GM23338 (cell line): ENCODE measurements around the gene EML4. TPM values are rescaled to one million over a fixed set of nuclear protein-coding genes. Genes with fewer than 3 reads are reported as not detected.

Source experiments
- ATAC-seq: fragments of 200-7000 bp; cut with Tn5 transposase; 3 replicates; pipeline ENCODE4 v1.9.1; 2020
- DNase-seq: peaks from one replicate; pipeline ENCODE4 v3.0.0-alpha.2; 2015; ENCODE audit warnings: low spot score
- H2AFZ ChIP-seq: fragments of 200-600 bp; sonication (generic); 2 replicates; pipeline ENCODE4 v1.8.0; 2016; ENCODE audit warnings: antibody characterized with exemption, mild to moderate bottlenecking, moderate library complexity
- H3F3A ChIP-seq: fragments of 200-600 bp; sonication (generic); replicated peaks from 2 replicates; pipeline ENCODE4 v1.8.0; 2017; ENCODE audit warnings: antibody characterized with exemption, mixed run types, low read depth
- H3K27ac ChIP-seq: fragments of 200-600 bp; sonication (generic); 2 replicates; pipeline ENCODE4 v1.6.1; 2016; ENCODE audit warnings: low read depth
- H3K27me3 ChIP-seq: fragments of 200-600 bp; sonication (generic); 2 replicates; pipeline ENCODE4 v1.8.0; 2016; ENCODE audit warnings: mild to moderate bottlenecking, mixed run types, moderate library complexity; ENCODE audit not compliant: insufficient read depth
- H3K36me3 ChIP-seq: fragments of 200-600 bp; sonication (generic); 2 replicates; pipeline ENCODE4 v1.8.0; 2016; ENCODE audit warnings: mild to moderate bottlenecking; ENCODE audit not compliant: insufficient read depth
- H3K4me1 ChIP-seq: fragments of 200-600 bp; sonication (generic); 2 replicates; pipeline ENCODE4 v1.8.0; 2016; ENCODE audit warnings: mild to moderate bottlenecking, moderate library complexity; ENCODE audit not compliant: insufficient read depth
- H3K4me2 ChIP-seq: fragments of 200-600 bp; sonication (generic); 2 replicates; pipeline ENCODE4 v1.7.1; 2017; ENCODE audit warnings: mixed run types
- H3K4me3 ChIP-seq: fragments of 200-600 bp; sonication (generic); 2 replicates; pipeline ENCODE4 v1.6.1; 2016; ENCODE audit warnings: mixed run types
- H3K79me2 ChIP-seq: fragments of 200-600 bp; sonication (generic); replicated peaks from 2 replicates; pipeline ENCODE4 v1.8.0; 2017; ENCODE audit warnings: mild to moderate bottlenecking; ENCODE audit not compliant: insufficient read depth
- H3K9me2 ChIP-seq: fragments of 200-600 bp; sonication (generic); 2 replicates; pipeline ENCODE4 v1.8.0; 2017; ENCODE audit not compliant: insufficient read depth
- H4K20me1 ChIP-seq: fragments of 200-600 bp; sonication (generic); replicated peaks from 2 replicates; pipeline ENCODE4 v1.8.0; 2017; ENCODE audit warnings: mild to moderate bottlenecking; ENCODE audit not compliant: insufficient read depth
- H3K27ac Mint-ChIP-seq: 2 replicates; pipeline ENCODE4 v1.8.0; 2020; ENCODE audit warnings: inconsistent platforms, mild to moderate bottlenecking, moderate library complexity, mixed read lengths
- H3K27me3 Mint-ChIP-seq: 3 replicates; pipeline ENCODE4 v1.8.0; 2022; ENCODE audit warnings: low read depth, mild to moderate bottlenecking, moderate library complexity, mixed read lengths, inconsistent platforms; ENCODE audit not compliant: insufficient read depth, poor library complexity
- H3K36me3 Mint-ChIP-seq: 3 replicates; pipeline ENCODE4 v1.8.0; 2021; ENCODE audit warnings: low read depth, mild to moderate bottlenecking, inconsistent platforms, moderate library complexity, mixed read lengths
- H3K4me1 Mint-ChIP-seq: 3 replicates; pipeline ENCODE4 v1.8.0; 2020; ENCODE audit warnings: mild to moderate bottlenecking, inconsistent platforms, mixed read lengths
- H3K4me3 Mint-ChIP-seq: 3 replicates; pipeline ENCODE4 v1.8.0; 2021; ENCODE audit warnings: moderate library complexity, mild to moderate bottlenecking, inconsistent platforms, mixed read lengths
- H3K9me3 Mint-ChIP-seq: 3 replicates; pipeline ENCODE4 v1.8.0; 2020; ENCODE audit warnings: moderate library complexity, mild to moderate bottlenecking, inconsistent platforms, mixed read lengths
- CREB1 ChIP-seq: fragments of 250-450 bp; sonication (Bioruptor Pico); IDR thresholded peaks from 2 replicates; pipeline ENCODE4 v1.5.0; 2020; ENCODE audit warnings: low read depth, mild to moderate bottlenecking, moderate library complexity
- JUNB ChIP-seq: IDR thresholded peaks from one replicate; pipeline ENCODE4 v1.6.1; 2016; ENCODE audit warnings: antibody characterized with exemption; ENCODE audit not compliant: unreplicated experiment
- NANOG ChIP-seq: IDR thresholded peaks from 2 replicates; pipeline ENCODE4 v1.6.1; 2016; ENCODE audit warnings: antibody characterized with exemption, borderline replicate concordance
- POLR2AphosphoS5 ChIP-seq: IDR thresholded peaks from 2 replicates; pipeline ENCODE4 v1.6.1; 2016; ENCODE audit warnings: antibody characterized with exemption, low read depth
- STAT1 ChIP-seq: IDR thresholded peaks from one replicate; pipeline ENCODE4 v1.6.1; 2016; ENCODE audit warnings: antibody characterized with exemption; ENCODE audit not compliant: unreplicated experiment
- ZNF114 ChIP-seq: fragments of 250-450 bp; sonication (Bioruptor Pico); IDR thresholded peaks from 2 replicates; pipeline ENCODE4 v1.5.0; 2020; ENCODE audit warnings: mild to moderate bottlenecking, moderate library complexity
- ZNF331 ChIP-seq: fragments of 250-450 bp; sonication (Bioruptor Pico); IDR thresholded peaks from 2 replicates; pipeline ENCODE4 v1.5.0; 2020; ENCODE audit warnings: low read depth, mild to moderate bottlenecking, moderate library complexity
- polyA plus RNA-seq: library from polyadenylated mRNA; unstranded; fragments of >200 nt; fragmentation: Nextera tagmentation; extraction: Ambion mirVana; gene quantifications from 2 replicates; pipeline ENCODE4 v1.2.1, GENCODE V29; 2016
- total RNA-seq: library from RNA; depleted of rRNA; stranded (reverse); fragments of >200 nt; shearing (Covaris generic); gene quantifications from 2 replicates; pipeline ENCODE4 v1.2.3, GENCODE V29; 2014
- TF ChIP-seq, protein P1 (sequence below): IDR thresholded peaks from 2 replicates; pipeline ENCODE4 v1.6.1; 2016; ENCODE audit warnings: antibody characterized with exemption
- TF ChIP-seq, protein P2 (sequence below): fragments of 250-450 bp; sonication (Bioruptor Pico); IDR thresholded peaks from 2 replicates; pipeline ENCODE4 v1.5.0; 2020; ENCODE audit warnings: mild to moderate bottlenecking, moderate library complexity
- TF ChIP-seq, protein P3 (sequence below): IDR thresholded peaks from one replicate; pipeline ENCODE4 v1.6.1; 2018; ENCODE audit warnings: antibody characterized with exemption; ENCODE audit not compliant: unreplicated experiment

The EML4 gene
- total and polyA plus RNA-seq, 2 experiments from 2014 or later, result 65.3 to 115 TPM

DNA sequence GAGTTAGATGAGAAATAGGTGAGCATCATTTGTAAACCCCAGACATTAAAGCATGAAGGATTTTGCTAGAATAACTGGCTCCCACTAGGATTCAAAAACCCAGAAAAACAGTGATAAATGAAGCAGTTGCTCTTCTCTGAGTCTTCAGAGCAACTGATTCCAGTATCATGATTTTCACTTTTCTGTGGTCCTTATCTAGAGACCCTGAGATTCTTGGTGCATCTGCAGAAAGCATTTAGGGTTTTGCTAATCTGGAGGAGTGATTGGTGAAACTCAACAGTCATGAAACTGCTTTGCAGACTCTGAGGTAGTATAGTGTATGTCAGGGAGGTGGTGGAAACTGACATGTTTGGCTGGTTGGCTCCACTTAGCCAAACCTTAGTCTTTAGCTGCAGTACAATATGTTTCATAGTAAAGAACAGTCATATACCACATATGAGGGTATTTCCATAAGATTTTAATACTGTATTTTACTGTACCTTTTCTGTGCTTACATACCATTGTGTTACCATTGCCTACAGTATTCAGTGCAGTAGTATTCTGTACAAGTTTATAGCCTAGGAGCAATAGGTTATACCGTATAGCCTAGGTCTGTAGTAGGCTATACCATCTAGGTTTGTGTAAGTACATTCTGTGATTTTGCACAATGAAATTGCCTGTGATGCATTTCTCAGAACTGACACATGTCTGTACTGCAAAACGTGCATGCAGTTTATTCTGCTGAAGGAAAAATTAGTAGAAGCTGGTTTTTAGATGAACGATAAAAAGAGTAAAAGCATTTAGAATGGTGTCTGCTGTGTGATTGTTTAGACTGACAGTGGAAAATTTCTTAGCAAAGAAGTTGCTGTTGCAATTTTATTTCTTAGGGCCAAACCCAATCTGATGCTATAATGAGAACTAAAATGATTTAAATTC lies 23.8 kb downstream of the EML4 start:
- Histone ChIP-seq H3K27me3 (no peaks in the 10 kb centered on the region), H3K27ac (no peak overlapping the region), H3K36me3 (no peaks in the 10 kb centered on the region), H3F3A (no peaks in the 10 kb centered on the region), H2AFZ (no peak overlapping the region), H4K20me1 (peaks cover 17% of the 10 kb centered on the region), H3K79me2 (peaks cover 95% of the 10 kb centered on the region), H3K9me2 (no peaks in the 10 kb centered on the region), H3K4me1 (peaks cover 13% of the 10 kb centered on the region; the same call in 1 of the 2 replicates), H3K4me2 (no peak overlapping the region), H3K4me3 (no peak overlapping the region)
- no peaks in the 10 kb centered on the region for H3K27me3 Mint-ChIP-seq
- H3K9me3 Mint-ChIP-seq, result no peaks in the 10 kb centered on the region
- TF ChIP-seq POLR2AphosphoS5, result no peak
- TF ChIP-seq, protein P1, sequence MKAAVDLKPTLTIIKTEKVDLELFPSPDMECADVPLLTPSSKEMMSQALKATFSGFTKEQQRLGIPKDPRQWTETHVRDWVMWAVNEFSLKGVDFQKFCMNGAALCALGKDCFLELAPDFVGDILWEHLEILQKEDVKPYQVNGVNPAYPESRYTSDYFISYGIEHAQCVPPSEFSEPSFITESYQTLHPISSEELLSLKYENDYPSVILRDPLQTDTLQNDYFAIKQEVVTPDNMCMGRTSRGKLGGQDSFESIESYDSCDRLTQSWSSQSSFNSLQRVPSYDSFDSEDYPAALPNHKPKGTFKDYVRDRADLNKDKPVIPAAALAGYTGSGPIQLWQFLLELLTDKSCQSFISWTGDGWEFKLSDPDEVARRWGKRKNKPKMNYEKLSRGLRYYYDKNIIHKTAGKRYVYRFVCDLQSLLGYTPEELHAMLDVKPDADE, result no peak
- TF ChIP-seq JUNB, result no peak
- no peak overlapping the region for H3K27ac Mint-ChIP-seq
- no peak overlapping the region for H3K4me3 Mint-ChIP-seq
- no peak for DNase-seq
- H3K4me1 Mint-ChIP-seq, result peaks cover 21% of the 10 kb centered on the region
- no peaks in the 10 kb centered on the region for H3K36me3 Mint-ChIP-seq
- no peak for ATAC-seq

DNA sequence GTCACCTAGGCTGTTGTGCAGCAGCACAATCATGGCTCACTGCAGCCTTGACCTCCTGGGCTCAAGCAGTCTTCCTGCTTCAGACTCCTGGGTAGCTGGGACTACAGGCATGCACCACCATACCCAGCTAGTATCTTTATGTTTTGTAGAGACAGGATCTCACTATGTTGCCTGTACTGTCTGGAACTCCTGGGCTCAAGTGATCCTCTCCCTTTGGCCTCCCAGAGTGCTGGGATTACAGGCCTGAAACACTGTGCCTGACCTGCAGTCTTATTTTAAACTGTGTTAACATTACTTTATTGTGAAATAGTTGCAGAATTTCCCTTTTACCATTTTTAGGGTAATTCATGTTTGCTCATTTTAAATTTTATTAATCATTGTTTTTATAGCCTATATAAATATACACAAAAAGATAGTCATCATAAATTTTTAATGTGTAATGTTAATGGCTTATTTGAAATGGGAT lies 24.6 kb downstream of the EML4 start:
- no peak overlapping the region for H3K4me3 Mint-ChIP-seq
- no peaks in the 10 kb centered on the region for H3K36me3 Mint-ChIP-seq
- H4K20me1 ChIP-seq, result peaks cover 11% of the 10 kb centered on the region
- H3K9me2 ChIP-seq, result no peaks in the 10 kb centered on the region; the same call in 1 of the 2 replicates
- no peaks in the 10 kb centered on the region for H3K9me3 Mint-ChIP-seq
- no peaks in the 10 kb centered on the region for H3F3A ChIP-seq
- no peak overlapping the region for H3K27ac Mint-ChIP-seq
- H3K36me3 ChIP-seq, result no peaks in the 10 kb centered on the region
- no peak overlapping the region for H3K4me3 ChIP-seq
- H3K4me2 ChIP-seq, result no peak overlapping the region
- ATAC-seq (no peak), DNase-seq (no peak)
- peaks cover 21% of the 10 kb centered on the region for H3K4me1 Mint-ChIP-seq
- H3K27me3 ChIP-seq, result no peaks in the 10 kb centered on the region
- H3K4me1 ChIP-seq, result peaks cover 13% of the 10 kb centered on the region; the same call in 1 of the 2 replicates
- H2AFZ ChIP-seq, result no peak overlapping the region
- no peaks in the 10 kb centered on the region for H3K27me3 Mint-ChIP-seq
- no peak overlapping the region for H3K27ac ChIP-seq
- peaks cover 95% of the 10 kb centered on the region for H3K79me2 ChIP-seq
- TF ChIP-seq, protein P2, sequence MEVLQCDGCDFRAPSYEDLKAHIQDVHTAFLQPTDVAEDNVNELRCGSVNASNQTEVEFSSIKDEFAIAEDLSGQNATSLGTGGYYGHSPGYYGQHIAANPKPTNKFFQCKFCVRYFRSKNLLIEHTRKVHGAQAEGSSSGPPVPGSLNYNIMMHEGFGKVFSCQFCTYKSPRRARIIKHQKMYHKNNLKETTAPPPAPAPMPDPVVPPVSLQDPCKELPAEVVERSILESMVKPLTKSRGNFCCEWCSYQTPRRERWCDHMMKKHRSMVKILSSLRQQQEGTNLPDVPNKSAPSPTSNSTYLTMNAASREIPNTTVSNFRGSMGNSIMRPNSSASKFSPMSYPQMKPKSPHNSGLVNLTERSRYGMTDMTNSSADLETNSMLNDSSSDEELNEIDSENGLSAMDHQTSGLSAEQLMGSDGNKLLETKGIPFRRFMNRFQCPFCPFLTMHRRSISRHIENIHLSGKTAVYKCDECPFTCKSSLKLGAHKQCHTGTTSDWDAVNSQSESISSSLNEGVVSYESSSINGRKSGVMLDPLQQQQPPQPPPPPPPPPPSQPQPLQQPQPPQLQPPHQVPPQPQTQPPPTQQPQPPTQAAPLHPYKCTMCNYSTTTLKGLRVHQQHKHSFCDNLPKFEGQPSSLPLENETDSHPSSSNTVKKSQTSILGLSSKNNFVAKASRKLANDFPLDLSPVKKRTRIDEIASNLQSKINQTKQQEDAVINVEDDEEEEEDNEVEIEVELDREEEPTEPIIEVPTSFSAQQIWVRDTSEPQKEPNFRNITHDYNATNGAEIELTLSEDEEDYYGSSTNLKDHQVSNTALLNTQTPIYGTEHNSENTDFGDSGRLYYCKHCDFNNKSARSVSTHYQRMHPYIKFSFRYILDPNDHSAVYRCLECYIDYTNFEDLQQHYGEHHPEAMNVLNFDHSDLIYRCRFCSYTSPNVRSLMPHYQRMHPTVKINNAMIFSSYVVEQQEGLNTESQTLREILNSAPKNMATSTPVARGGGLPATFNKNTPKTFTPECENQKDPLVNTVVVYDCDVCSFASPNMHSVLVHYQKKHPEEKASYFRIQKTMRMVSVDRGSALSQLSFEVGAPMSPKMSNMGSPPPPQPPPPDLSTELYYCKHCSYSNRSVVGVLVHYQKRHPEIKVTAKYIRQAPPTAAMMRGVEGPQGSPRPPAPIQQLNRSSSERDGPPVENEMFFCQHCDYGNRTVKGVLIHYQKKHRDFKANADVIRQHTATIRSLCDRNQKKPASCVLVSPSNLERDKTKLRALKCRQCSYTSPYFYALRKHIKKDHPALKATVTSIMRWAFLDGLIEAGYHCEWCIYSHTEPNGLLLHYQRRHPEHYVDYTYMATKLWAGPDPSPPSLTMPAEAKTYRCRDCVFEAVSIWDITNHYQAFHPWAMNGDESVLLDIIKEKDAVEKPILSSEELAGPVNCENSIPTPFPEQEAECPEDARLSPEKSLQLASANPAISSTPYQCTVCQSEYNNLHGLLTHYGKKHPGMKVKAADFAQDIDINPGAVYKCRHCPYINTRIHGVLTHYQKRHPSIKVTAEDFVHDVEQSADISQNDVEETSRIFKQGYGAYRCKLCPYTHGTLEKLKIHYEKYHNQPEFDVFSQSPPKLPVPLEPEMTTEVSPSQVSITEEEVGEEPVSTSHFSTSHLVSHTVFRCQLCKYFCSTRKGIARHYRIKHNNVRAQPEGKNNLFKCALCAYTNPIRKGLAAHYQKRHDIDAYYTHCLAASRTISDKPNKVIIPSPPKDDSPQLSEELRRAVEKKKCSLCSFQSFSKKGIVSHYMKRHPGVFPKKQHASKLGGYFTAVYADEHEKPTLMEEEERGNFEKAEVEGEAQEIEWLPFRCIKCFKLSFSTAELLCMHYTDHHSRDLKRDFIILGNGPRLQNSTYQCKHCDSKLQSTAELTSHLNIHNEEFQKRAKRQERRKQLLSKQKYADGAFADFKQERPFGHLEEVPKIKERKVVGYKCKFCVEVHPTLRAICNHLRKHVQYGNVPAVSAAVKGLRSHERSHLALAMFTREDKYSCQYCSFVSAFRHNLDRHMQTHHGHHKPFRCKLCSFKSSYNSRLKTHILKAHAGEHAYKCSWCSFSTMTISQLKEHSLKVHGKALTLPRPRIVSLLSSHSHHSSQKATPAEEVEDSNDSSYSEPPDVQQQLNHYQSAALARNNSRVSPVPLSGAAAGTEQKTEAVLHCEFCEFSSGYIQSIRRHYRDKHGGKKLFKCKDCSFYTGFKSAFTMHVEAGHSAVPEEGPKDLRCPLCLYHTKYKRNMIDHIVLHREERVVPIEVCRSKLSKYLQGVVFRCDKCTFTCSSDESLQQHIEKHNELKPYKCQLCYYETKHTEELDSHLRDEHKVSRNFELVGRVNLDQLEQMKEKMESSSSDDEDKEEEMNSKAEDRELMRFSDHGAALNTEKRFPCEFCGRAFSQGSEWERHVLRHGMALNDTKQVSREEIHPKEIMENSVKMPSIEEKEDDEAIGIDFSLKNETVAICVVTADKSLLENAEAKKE (CRISPR knock-in tag), result no peak
- TF ChIP-seq STAT1 (no peak), JUNB (no peak), POLR2AphosphoS5 (no peak), CREB1 (CRISPR knock-in tag) (no peak), ZNF331 (CRISPR knock-in tag) (no peak), ZNF114 (CRISPR knock-in tag) (no peak), NANOG (no peak)
- TF ChIP-seq, protein P3, sequence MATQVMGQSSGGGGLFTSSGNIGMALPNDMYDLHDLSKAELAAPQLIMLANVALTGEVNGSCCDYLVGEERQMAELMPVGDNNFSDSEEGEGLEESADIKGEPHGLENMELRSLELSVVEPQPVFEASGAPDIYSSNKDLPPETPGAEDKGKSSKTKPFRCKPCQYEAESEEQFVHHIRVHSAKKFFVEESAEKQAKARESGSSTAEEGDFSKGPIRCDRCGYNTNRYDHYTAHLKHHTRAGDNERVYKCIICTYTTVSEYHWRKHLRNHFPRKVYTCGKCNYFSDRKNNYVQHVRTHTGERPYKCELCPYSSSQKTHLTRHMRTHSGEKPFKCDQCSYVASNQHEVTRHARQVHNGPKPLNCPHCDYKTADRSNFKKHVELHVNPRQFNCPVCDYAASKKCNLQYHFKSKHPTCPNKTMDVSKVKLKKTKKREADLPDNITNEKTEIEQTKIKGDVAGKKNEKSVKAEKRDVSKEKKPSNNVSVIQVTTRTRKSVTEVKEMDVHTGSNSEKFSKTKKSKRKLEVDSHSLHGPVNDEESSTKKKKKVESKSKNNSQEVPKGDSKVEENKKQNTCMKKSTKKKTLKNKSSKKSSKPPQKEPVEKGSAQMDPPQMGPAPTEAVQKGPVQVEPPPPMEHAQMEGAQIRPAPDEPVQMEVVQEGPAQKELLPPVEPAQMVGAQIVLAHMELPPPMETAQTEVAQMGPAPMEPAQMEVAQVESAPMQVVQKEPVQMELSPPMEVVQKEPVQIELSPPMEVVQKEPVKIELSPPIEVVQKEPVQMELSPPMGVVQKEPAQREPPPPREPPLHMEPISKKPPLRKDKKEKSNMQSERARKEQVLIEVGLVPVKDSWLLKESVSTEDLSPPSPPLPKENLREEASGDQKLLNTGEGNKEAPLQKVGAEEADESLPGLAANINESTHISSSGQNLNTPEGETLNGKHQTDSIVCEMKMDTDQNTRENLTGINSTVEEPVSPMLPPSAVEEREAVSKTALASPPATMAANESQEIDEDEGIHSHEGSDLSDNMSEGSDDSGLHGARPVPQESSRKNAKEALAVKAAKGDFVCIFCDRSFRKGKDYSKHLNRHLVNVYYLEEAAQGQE, result no peak
